ENCODE data around the gene FRMD8. TPM values are rescaled to one million over a fixed set of nuclear protein-coding genes. Genes with fewer than 3 reads are reported as not detected.

FRMD8 gene
- total and polyA plus RNA-seq, 9 of the 15 experiments (the other 6 are each of a cell fraction or from before 2014, with no cell fraction given) = 4.5 to 54.5 (median 15.8) TPM

- TF ChIP-seq DEAF1 (CRISPR knock-in tag; IDR thresholded peaks at IDR 0.05) = peak; percentile 71
- TF ChIP-seq SRSF3 (IDR thresholded peaks at IDR 0.05; ENCODE audit: insufficient read depth, low read length) = no peak
- TF ChIP-seq KAT7 (CRISPR knock-in tag; IDR thresholded peaks at IDR 0.05; ENCODE audit: borderline replicate concordance) = no peak
- TF ChIP-seq ATF2 (CRISPR knock-in tag; IDR thresholded peaks at IDR 0.05) = peak; percentile 98
- peak; percentile 91 for TF ChIP-seq CREB3L1 (IDR thresholded peaks at IDR 0.05; ENCODE audit: borderline replicate concordance, low read depth)
- TF ChIP-seq ATF4 (CRISPR knock-in tag; IDR thresholded peaks at IDR 0.05) = peak; percentile 57; the same call in 1 of the 2 replicates
- TF ChIP-seq CHD1 (IDR thresholded peaks at IDR 0.05; ENCODE audit: low read length) = peak; percentile 90
- 0 out of 2 replicates have a peak, but pooled peaks have one; percentile 41 for TF ChIP-seq ZNF41 (CRISPR knock-in tag; conservative IDR thresholded peaks at IDR 0.05)
- 0 out of 2 replicates have a peak, but pooled peaks have one; percentile 38 for TF ChIP-seq PTRF (tag; IDR thresholded peaks at IDR 0.05)
- 0 out of 2 replicates have a peak, but pooled peaks have one; percentile 58 for TF ChIP-seq ZNF76 (CRISPR knock-in tag; IDR thresholded peaks at IDR 0.05; ENCODE audit: borderline replicate concordance)
- TF ChIP-seq ZNF134 (CRISPR knock-in tag; conservative IDR thresholded peaks at IDR 0.05) = peak; percentile 38; the same call in 1 of the 2 replicates
- TF ChIP-seq HLTF (IDR thresholded peaks at IDR 0.05) = peak; percentile 68; the same call in 1 of the 2 replicates
- peak in 1 of 2 experiments; percentile 11; a peak in 2 of 4 replicates for TF ChIP-seq HDAC1 (IDR thresholded peaks at IDR 0.05)
- peak; percentile 67 for TF ChIP-seq MAX (CRISPR knock-in tag; IDR thresholded peaks at IDR 0.05)
- TF ChIP-seq TCF15 (CRISPR knock-in tag; IDR thresholded peaks at IDR 0.05) = peak; percentile 75; the same call in 1 of the 2 replicates
- TF ChIP-seq SIX5 (IDR thresholded peaks at IDR 0.05; ENCODE audit: borderline replicate concordance in 1 of 2, insufficient read depth in 1 of 2, low read depth in 1 of 2, low read length in 2 of 2) = no peak
- TF ChIP-seq KLF16 (IDR thresholded peaks at IDR 0.05) = peak; percentile 43; the same call in 1 of the 2 replicates
Observed at GRCh38 chr11:65421794-65422632, 35.6 kb downstream of the FRMD8 start (continued).

All from K562 (cell line).